ENCODE measurements around the gene KLHDC4.

The KLHDC4 gene

DNA sequence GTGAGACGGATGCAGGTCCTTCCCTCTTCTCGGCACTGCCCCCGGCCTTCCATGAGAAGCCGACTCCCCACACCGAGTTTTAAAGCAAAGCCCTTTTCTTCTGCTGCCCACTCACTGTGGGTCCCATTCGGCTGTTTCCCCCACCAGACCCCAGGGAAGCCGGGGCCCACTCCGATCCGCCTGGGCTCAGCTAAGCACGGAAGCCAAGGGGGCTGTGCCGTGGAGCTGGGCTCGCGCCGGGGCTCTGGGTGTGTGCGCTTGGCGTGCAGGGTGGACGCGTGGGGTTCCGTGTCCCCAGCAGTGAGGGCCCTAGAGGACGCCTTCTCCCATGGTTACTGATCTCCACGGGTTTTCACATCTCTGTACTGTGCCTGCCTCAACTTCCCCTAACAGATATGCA is 68.5 kb downstream of the KLHDC4 start:
- no peak for DNase-seq

DNA sequence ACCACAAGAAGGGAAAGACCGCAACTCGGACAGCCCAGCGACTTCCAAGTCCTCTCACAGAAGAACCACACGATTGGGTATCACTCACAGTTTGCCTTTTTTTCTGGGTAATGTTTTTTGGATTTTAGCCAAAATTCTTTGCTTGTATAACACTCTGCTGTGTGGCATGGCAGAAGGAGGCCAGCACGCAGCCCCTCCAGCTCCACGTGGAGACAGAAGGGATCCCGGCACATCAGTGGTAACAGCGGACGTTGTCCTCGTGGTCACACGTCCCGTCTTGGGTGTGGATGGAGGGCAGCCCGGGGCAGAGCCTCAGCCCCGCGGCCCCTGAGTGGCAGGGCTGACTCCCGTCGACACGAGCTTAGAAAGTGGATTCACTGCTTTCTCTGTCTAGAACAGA is 69.1 kb downstream of the KLHDC4 start:
- no peak for DNase-seq

DNA sequence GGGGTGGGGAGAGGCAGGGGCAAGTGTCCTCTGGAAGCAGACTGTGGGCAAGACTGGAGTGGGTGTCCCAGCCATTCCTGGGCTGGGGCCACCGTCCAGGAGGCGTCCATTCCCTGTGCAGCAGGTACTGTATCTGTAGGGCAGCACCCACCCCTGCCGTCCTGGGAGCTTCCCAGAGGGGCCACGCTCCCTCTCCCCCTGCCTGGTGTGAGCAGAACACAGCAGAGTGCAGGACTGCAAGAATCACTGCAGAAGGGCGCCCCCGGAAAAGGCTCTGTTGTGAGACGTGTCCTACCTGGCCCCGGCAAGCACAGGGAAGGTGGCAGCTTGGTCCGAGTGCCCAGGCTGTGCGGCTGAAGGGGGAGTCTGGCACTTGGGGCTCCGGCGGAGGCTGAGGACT is 70.3 kb downstream of the KLHDC4 start:
- DNase-seq = no peak

DNA sequence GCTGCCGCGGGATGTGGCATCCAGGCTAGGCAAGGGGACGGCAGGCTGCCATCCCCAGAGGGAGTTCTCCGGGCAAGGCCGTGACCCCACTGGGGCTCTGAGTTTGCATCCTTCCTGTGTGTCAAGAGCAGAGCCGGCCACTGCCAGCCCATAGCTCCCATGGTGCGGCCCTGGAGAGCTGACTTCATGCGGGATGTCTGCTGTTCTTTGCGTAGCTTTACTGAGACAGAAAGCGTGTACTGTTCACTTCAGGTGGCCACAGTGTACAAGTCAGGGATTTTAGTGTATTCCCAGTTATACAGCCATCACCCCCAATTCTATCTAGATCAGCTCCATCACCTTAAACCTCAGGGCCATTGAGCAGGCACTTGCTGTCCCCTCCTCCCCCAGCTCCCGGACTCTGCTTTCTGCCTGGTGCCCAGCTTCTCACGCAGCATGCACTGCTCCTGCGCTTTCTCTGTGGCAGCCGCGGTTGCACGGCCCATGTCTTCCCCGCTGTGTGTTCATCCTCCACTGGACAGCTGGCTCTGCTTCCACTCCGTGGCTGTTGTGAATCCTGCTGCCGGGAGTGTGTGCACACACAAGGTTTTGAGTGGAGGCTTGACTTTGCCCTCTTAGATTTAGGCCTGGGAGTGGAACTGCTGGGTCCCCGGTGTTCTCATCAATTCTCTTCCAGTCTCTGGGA is 71.2 kb downstream of the KLHDC4 start:
- no peak for DNase-seq

DNA sequence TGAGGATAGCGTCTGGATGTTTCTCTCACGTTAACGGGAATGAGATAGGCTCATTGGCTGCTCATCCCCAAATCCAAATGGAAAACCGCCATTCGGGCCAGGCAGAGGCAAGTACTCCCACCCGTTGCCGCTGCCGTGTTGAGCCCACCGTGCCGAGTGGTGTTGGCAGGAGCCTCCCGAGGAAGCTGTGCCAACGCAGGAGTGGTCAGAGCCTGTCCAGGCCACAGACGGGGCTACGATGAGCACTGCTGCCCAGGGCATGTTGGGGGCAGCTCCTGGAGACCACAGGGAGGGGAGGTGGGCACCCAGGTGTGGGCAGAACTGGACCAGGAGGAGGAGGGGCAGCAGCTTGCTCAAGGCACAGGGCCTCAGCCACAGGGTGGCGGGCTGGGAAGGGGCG is 72.0 kb downstream of the KLHDC4 start:
- DNase-seq = no peak

DNA sequence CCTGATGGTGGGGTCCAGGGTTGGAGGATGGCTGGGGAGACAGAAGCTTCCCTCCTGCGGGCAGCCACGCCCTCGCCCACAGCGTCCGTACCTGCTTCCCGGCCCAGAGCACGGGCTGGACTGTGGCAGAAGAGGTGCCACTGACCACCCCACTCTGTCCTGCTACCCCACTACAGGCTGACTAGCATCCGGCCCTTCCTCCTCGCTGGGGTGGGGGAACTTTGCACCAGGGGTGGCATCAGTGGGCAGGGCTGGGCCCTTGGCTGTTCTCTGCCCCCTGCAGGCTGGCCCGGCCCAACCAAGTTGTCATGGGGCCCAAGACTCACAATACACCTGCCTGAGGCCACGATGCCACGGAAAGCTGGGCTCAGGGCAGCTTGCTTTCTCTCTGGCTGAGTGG is 73.0 kb downstream of the KLHDC4 start:
- no peak for DNase-seq

DNA sequence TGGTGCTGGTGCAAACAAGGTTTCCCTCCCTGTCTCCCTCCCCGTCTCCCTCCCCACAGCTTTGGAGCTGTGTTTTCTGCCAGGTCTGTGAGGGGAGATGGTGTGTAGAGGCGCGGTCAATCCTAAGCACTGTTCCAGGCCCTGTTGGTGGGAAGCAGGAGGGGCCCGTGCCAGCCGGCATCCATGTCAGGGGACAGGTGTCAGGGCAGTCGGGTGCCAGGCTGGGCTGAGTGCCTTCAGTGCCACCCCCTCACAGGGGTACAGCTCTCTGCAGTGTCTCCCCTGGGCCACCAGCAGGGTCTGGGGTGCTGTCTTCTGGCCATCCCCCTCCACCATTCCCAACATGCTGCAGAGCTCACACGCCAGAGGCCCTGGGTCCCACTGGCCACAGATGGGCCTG is 73.6 kb downstream of the KLHDC4 start:
- no peak for DNase-seq

DNA sequence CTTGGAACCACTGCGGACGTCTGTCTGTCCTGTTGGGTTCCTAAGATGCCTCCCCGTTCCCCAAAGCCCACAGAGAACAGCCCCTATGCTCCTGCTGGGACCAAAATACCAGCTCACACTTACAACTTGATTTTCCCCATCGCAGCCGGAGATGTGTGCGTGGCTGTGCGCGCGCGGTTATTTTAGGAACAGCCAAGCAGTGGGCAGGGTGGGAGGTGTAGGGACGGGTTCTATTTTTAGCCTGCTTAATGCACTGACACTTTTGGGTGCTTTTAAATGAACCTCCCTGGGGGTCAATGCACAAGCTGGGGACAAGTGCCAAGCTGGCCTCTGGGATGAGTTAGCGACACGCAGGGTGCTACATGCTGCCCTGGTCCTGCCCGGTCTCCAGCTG is 74.1 kb downstream of the KLHDC4 start:
- DNase-seq = no peak

DNA sequence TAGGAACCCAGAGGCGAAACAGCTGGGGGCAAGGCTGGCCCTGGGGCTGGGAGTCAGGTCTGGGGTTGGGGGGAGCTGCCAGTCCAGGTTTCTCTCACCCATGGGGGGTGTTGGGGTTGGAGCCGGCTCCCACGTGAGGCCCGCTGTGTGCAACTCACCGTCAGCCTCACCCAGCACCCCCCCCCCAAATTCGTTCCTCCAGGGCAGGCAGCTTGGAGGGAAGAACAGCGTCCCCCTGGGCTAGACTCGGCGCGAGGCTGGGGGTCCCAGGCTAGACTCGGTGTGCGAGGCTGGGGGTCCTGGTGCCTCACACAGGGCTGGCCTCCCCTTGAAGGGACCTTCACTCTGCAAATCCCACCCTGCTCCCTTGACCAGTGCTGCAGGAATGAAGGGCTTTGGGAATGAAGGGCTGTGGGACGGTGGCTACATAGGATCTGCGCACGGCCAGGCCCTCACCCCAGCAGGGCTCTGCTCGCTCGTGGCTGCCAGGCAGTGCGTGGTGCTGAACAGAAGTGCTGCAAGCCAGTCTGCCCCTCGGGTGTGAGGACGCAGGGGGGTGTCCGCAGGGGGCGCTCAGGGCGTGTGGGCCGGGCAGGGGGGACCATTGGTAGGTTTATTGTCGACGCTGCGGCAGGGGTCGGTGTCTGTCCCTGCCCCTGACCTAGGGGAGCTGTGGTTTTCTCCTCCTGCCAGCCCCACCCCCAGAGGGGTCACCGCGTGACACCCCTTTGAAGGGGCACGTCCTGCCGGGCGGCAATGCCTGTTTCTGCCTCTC is 74.7 kb downstream of the KLHDC4 start:
- DNase-seq = no peak

DNA sequence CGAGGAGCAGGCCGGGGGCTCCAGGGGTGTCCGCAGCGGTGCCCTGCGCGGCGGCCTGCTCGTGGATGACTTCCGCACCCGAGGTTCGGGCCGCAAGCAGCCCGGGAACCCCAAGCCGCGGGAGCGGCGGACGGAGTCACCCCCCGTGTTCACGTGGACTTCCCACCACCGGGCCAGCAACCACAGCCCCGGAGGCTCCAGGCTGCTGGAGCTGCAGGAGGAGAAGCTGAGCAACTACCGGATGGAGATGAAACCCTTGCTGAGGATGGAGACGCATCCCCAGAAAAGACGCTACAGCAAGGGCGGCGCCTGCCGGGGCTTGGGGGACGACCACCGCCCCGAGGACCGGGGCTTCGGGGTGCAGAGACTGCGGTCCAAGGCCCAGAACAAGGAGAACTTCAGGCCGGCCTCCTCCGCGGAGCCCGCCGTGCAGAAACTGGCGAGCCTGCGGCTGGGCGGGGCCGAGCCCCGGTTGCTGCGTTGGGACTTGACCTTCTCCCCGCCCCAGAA is 75.8 kb downstream of the KLHDC4 start:
- no peak for DNase-seq

DNA sequence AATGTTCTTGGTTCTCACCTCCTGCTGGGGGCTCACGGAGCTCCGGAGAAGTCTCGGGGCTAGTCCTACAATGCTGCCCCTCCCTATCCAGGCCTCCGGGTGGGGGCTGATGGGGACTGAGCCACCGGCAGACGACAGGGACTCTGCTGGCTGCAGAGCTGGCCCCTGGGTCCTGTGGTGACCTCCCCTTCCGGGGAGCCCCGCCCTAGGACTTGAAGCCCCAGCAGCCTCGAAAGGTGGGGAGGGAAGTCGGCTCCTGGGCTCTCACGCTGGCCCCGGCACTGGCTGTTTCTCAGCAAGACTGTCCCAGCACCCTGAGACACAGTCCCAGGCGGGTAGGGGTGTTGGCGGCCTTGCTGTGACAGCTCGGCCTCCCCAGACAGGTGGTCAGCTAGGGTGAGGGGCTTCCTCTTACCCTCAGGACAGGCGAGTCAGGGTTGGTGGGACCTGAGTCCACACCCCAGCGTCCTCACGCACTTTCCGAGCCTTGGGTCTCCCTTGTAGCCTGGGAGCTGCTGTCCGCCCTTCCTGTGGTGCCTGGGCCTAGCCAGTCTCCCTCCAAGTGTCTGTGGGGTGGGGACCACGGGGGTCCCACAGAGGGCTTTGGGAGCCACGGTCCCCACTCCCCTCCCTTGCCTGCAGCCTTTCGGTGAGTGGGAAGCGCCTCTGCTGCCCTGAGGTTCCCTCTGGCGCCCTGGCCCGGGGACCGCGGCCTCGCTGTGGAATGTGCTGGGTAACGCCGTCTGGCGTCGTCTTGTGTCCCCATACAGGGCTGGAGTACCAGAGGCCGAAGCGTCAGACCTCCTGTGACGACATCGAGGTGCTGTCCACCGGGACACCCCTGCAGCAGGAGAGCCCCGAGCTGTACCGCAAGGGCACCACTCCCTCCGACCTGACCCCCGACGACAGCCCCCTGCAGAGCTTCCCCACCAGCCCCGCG is 76.6 kb downstream of the KLHDC4 start:
- no peak for DNase-seq

DNA sequence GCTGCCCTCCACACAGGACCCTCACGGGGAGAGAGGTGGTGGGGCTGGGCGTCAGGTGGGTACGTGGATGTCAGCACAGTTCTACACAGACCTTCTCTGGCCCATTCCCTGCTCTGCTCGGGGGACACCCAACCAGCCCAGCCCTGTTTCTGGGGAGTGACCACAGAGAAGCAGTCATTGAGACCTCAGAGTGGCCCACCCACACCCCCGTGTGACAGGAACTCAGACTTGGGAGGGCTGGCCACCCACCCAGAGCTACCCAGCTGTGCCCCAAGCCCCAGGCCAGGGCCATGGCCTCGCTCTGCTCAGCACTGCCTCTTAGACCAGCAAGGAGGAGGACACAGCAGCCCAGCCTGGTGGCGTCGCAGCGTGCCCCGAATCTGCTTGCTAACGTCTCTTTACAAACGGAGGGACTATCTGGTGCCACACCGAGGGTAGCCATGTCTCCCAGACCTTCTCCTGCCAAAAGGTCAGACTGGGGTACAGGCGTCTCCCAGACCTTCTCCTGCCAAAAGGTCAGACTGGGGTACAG is 77.7 kb downstream of the KLHDC4 start:
- DNase-seq = no peak

DNA sequence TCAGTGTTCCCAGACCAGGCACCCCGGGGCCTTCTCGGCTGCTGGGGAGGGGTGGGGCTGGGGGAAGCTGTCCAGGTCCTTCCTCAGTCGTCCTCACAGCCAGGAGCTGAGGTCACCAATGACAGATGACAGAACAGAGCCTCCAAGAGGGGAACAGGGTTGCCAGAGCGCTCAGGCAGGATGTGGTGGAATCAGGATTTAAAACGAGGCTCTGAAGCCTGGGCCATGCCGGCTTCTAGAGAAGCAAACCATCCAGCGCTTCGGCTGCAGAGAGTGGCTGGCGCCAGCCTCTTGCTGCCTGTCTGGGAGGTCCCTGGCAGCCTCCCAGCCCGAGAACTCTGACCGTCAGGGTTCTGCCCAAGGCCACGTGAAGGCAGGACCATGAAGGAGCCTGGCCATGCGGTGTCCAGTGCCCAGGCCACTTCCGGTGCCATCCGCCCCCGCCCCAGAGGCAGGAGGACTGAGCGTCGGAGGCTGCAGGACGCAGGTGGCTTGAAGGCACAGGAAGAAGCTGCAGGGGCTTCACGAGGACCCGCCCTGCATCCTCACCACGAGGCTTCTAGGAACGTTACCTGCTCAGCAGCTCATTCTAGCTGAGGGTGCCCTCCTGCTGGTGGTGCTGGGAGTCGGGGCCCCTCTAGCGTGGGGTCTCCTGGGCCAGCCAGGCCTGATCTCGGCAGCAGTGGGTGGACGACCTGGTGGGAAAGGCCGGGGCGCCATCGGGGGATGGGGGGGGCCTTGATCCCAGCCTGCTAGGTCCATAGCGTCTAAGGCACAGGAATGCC is 78.5 kb downstream of the KLHDC4 start:
- no peak for DNase-seq

DNA sequence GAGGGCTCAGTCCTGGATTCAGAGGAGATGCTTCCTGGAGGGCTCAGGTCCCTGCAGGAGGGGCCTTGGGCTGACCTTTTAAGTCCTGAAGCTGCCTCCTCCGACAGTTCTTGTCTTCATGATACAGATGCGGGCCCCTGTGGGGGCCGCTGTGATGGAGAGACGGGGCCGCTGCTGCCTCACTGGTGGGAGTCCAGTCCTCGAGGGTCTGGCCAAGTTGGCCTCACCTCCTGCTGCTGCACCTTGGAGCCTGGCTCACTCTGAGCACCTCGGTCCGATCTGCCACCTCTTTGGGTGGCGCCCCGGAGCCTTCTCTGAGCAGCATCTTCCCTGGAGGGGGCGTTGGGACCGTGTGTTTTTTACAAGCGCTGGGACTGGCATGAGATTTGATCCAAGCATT is 79.1 kb downstream of the KLHDC4 start:
- DNase-seq = no peak

DNA sequence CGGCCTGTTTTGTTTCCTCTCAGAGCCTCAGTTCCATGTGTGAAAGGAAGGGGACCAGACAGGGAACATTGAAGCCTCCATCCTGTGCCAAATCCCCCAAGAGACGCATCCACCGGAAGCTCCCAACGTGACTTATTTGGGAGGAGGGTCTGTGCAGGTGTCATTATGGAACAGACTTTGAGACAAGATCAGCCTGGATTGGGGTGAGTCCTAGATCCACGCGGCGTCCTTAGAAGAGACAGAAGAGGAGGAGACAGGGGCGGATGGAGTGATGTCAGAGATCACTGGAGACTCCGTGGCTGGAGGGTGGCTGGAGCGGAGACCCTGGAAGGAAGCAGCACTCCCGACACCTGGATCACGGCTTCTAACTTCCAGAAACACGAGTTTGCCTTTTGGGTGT is 80.0 kb downstream of the KLHDC4 start:
- DNase-seq = no peak

DNA sequence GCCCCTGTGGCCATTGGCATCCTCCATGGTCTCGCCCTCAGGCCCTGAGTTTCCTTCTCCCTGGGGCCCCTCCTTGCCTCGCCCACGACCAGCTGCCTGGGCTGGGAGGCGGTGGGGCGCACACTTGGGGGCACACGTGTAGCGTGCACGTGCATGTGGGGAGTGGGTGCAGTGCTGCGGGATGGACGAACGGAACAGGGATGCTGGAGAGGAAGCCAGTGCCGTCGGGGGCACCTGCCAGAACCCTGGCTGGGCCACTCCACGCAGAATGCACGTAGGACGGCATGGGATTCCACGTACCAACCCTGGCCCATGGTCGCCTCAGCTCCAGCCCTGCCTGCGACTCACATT is 80.4 kb downstream of the KLHDC4 start:
- DNase-seq = no peak

DNA sequence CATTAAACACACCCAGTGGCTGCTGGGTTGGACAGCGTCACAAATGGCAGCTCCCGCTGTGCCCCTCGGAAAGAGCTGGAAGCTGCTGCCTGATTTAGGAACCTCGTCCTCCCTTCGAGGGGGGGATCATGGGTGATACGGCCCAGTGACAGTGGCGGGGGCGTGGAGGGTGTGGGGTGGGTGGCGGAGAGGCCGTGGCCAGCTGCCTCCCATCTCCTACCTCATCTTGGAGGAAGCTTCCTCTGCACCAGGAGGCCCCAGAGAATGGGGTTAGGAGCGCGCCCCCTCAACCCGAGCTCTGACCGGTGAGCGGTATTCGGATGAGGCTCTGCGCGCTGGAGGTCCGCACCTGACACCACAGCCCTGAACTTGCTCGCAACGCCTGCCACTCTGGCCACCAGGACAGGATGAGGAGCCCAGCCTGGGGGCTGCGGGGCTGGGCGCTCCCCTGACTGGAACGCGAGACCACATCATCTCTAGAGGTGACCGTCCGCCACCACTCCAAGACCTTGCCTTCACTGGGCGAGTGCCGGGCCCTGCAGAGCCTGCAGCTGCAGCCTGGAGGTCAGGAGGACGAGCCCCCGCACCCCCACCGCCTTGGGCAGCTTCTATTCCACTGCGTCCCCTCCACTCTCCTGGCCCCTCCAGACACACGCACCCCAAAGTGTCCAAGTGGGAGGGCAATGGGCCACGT is 80.9 kb downstream of the KLHDC4 start:
- DNase-seq = no peak

DNA sequence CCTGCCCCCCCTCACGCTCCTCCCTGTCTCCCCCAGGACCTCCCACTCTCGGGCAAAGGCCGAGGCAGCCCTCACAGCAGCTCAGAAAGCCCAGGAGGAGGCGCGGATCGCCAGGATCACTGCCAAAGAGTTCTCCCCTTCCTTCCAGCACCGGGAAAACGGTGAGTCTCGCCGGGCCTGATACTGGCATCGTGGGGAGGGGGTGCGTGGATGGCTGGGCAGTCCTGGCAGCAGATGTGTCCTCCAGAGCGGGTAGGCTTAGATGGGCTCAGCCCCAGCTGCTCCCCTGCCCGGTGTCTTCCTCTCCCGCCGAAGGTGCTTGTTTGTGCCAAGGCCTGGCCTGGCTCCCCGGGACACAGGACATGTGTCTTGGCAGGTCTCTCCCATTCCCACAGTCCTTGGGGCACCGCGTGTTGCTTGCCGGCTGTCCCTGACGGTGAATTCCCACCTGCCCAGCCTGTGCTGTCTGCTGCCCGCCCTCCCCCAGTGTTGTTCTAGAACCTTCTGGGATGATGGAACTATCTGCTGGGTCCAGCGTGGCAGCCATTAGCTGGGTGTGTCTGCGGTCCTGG is 81.6 kb downstream of the KLHDC4 start:
- DNase-seq = no peak

DNA sequence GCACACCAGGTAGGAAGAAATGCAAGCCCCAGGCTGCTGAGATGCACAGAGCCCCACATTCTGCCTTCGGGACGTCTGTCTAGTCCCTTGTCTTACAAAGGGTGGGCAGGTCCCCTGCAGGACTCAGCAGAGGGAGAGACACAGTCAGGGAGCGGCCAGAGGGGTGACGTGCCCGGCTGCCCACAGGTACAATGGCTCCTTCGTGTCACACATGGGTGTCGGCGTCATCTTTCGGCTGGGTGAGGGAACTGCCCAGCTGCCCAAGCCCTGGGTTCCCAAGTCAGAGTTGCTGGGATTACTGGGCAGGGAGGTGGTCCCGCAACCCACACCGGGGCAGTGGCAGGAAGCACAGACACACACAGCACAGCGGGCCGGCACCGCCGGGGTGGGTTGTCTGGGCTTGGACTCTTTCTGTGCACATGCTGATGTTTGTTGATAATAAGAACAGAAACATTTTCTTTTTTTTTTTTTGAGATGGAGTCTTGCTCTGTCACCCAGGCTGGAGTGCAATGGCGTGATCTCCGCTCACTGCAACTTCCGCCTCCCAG is 82.9 kb downstream of the KLHDC4 start:
- no peak for DNase-seq

DNA sequence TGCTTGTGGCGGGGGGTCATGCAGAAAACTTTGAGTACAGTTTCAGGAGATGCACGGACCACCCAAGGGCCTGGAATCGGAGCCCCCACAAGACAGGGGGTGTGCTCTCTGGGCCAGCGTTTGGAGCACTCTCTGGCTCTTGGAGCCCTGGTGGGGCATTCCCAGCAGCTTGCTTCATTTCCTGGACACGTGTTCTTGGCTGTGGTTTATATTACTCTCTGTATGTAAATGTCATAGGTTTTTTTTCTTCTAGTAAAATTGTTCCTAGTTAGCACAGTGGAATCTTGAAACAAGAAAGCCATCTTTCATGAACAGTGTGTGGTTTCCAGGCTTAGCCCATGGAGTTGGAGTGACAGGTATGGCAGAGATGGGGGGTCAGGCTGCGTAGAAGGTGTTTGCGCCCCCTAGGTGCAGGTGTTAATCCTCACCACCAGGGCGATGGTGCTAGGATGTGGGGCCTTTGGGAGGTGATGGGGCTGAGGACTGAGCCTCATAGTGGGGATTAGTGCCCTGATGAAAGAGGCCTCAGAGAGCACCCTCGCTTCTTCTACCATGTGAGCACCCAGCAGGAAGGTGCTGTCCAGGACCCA is 83.7 kb downstream of the KLHDC4 start:
- peak; percentile 16 for DNase-seq
